GM21515 (cell line): ENCODE measurements around the gene MYO5C.

Experiments
- ATAC-seq: cut with Tn5 transposase; IDR thresholded peaks from one replicate; pipeline ENCODE4 v1.9.1; 2021; ENCODE audit not compliant: unreplicated experiment

Gene MYO5C

GRCh38 chr15:52218371-52218770 is 77.2 kb downstream of the MYO5C start:
- ATAC-seq: no peak

- no peak for ATAC-seq
Measured at GRCh38 chr15:52217186-52217585, 78.4 kb downstream of the MYO5C start.

- ATAC-seq: no peak
Measured at GRCh38 chr15:52214553-52214952, 81.1 kb downstream of the MYO5C start.

DNA sequence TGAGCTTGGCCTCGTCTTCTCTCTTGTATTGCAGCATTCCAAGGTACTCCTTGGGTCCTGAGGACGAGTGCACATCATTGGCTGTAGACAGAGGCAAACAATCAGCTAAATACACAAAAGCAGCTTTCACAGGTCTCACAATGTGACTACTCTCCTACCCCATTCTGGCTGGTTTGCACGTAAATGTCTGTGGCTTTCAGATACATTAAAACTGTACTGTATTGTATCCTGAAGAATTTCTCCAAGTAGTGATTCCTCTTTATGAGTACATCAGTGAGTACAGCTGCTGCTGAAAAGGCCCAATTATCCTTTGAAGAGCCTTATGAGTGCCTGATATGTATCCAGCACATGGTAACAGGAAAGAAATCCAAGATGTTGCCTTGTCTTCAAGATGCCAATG is 82.4 kb downstream of the MYO5C start:
- no peak for ATAC-seq

GRCh38 chr15:52208306-52208946 is 87.2 kb downstream of the MYO5C start:
- ATAC-seq: peak; percentile 78

DNA sequence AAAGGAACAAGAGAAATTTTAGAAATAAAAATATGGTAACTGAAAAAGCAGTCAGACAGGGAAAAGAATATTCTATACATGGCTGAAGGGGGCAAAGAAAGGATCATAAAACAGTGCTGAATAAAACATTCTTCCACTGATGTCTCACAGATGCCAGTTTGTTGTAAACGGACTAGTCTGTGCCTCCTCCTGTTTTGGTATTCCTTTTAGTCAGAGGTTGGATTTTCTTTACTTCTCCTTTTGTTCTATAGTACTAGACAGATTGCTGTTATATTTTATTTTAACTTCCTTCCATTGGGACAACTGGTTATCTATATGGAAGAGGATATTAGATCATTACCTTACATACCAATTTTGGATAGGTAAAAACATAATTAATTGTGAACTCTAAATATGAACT is 88.4 kb downstream of the MYO5C start:
- no peak for ATAC-seq

- ATAC-seq: no peak
Measured at GRCh38 chr15:52206446-52206845, 89.2 kb downstream of the MYO5C start.

DNA sequence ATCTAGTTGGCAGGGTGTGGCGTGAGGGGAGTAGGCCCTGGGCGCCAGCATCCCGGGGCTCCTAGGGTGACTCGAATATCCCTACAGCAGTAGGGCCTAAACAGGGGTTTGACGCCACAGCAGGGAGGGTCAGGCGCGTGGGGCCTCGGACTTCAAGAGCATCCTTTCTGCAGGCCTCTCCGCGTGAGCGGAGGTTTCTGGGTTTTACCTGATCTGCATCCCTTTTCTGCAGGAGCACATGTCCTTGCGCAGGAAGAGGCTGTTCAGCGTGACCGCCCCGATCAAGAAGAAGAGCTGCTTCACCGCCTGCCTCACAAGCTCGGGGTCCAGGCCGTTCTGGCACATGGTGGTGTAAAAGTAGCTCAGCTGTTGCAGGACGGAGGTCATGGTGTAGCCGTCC is 90.9 kb downstream of the MYO5C start:
- no peak for ATAC-seq

DNA sequence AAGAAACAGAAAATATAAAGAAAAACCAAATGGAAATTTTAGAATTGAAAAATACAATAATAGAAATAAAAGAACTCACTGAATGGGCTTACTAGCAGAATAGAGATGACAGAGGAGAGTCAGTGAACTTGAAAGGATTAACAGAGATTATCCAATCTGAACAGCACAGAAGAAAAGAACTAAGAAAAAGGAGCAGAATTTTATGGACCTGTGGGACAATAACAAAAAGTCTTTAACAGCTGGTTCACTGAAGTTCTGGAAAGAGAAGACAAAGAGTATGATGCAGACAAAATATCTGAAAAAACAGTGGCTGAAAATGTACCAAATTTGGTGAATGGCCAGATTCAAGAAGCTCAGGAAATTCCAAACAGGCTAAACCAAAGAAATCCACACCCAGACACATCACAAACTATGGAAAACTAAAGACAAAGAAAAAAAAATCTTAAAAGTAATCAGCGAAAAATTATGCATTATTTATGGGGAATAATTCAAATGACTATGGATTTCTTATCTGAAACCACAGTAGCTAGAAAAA is 94.7 kb downstream of the MYO5C start:
- no peak for ATAC-seq

GRCh38 chr15:52199271-52199670 is 96.3 kb downstream of the MYO5C start:
- ATAC-seq: no peak

- no peak for ATAC-seq
Measured at GRCh38 chr15:52196891-52197290, 98.7 kb downstream of the MYO5C start.

DNA sequence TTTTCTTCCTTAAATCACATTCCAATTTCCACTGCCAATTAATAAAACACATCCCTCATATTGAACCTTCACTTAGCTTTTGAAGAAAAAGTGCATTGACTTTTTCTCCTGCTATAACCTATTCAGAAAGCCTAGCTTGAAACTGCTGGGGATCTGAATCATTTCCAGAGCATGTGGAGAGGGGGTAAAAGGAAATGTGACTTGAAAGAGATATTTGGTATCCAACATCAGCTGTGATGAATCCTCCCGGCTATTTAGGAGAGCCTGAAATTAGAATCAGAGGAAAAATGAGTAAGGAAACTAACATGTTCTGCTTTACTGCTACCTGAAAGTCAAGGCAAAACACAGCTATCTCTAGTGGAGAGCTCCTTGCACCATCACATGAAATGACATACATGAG is 101.8 kb downstream of the MYO5C start:
- no peak for ATAC-seq

DNA sequence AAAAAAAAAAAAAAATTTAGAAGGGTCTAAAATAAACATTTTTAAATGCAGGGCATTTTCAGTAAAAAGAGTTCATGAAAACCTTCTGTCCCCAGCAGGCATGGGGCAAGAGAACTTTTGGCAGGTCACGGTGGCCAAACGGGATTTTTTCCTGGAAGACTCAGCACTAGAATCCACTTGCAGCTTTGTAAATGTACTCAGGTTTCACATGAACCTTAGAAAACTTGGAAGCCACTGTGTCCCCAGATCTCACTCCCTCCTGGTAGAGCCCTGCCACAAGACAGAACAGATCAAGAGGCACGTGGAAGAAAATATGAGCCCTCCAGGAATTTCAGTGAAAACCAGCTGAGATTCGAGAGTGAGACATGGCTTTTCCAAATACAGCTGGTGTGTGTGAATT is 102.3 kb downstream of the MYO5C start:
- ATAC-seq: no peak

DNA sequence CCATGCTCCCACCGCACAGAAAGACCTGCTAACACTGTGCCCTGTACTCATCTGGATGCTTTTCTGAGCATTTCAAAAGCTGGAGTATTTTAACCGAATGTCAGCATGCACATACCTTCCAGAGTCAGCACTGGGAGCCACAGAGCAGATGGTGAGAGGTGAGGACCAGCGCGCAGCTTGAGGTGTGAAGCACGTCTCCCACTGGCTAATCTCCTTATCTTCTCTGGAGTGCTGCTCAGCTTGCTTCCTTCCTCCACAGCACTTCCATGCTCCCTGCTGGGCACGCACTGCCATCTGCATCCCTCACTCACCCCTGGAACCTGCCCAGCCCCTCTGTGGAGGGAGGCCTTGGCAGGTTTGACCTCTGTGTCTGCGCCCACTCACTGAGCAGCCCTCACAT is 104.4 kb downstream of the MYO5C start, which contains the start of gene GNB5:
TSS of gene GNB5 (minus strand) at position 186 of the 400 bp plus-strand sequence. CDS start 6,716 bp downstream, outside the sequence.
- no peak for ATAC-seq

DNA sequence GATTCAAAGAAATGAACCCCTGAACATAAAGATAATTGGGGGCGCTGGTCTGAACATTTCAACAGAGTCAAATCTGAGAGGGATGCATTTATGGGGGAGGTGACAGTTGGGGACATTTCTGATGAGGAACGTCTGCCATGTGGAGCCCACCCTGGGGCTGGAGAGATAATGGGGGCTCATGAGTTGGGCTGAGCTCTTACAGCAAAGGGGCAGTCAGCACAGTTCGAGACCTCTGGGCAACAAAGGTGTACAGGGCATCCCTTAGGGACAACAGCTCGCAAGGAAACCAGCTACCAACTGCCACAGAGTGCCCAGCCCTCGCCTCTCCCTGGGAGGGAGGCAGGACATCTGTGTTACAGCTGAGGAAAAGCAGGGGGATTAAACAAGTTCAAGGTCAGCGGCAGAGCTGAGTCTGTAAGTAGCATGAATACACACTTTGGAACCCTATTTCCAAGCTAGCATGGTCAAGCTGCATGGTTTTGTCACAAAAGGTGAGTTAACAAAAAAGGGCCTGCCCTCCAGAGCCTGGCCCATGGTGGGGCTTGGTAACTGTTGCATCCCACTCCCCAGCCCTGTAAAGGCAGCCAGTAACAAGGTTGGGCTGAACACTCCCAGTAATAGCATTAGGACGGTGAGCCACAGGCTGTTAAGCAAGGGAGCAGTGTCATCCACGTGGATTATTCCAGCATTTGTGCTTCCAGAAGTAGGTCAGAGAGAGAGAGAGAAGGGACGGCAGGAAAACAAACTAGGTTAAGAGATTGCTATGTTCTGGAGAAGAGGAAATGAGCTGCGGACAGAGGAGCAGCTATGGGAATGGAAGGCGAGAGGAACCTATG is 108.7 kb downstream of the MYO5C start:
- no peak for ATAC-seq

DNA sequence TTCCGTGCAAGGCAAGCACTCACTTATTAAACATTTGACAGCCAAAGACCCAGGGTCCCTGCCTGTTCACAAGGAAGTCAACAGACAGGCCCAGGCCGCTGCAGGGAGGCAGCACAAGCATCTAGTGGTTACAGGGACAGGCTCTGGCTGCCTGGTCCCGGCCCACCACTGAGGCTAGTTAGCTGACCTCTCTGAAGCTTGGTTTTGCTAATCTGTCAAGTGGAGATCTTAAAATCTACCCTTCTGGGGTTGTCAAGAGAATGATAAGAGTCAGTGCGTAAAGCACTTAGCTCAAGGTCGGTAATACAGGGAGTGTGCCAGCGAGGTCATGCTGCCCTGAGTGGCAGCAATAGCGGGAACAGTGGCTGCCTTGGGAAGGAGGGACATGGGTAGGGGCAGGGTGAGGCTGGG is 110.4 kb downstream of the MYO5C start:
- no peak for ATAC-seq

DNA sequence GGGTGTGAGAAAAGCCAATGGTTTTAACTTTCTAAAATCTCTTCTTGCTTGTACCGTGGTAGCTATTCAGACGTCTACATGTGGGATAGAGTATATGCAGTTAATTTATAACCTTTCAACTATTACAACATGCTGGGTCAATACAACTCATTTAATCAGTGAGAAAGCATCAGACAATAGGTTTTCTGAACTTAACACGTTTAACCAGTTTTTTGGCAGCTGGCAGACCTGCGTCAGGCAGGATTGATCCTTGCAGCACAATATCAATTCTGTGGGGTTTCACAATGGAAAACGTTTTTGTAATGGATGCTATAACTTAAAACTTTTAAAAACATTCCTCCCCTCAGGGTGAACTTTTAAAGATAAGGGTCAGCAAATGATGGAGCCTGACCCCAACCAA is 110.9 kb downstream of the MYO5C start:
- no peak for ATAC-seq

GRCh38 chr15:52183562-52184173 is 111.9 kb downstream of the MYO5C start:
- ATAC-seq: no peak

GRCh38 chr15:52181938-52182780 is 113.4 kb downstream of the MYO5C start:
- ATAC-seq: no peak

DNA sequence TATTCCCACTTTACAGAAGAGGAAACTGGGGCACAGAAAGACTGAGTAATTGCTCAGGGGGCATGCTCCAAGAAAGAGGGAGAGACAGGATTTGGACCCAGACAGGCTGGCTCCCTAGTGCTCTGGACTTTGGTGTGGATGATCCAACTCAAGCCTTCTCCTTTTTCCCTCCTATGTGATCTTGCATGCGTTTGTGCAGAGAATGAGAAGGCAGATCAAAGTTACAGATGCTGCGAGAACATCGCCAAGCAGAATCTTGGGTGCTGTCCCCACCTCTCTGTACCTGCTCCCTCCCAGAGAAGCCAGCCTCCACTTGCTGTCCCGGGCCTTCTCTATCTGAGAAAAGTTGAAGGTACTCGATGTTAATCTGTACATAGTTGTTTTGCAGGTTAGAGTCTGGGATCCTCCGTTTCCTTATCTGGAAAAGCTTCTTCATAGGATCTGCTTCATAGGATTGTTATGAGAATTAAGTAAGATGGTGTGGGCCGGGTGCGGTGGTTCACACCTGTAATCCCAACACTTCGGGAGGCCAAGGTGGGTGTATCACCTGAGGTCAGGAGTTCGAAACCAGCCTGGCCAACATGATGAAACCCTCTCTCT is 114.7 kb downstream of the MYO5C start:
- ATAC-seq: no peak
